Activated gamma-delta T cell treated with Interleukin-2 at 50 U/mL for 16 hours (primary cell): ENCODE measurements around the gene ZNF423.

Experiments
- DNase-seq: peaks from one replicate; pipeline ENCODE4 v3.0.0-alpha.2; 2020

The ZNF423 gene

GRCh38 chr16:49635591-49636581 lies 220.0 kb downstream of the ZNF423 start:
- no peak for DNase-seq

GRCh38 chr16:49635009-49635350 lies 220.9 kb downstream of the ZNF423 start:
- DNase-seq: no peak

DNA sequence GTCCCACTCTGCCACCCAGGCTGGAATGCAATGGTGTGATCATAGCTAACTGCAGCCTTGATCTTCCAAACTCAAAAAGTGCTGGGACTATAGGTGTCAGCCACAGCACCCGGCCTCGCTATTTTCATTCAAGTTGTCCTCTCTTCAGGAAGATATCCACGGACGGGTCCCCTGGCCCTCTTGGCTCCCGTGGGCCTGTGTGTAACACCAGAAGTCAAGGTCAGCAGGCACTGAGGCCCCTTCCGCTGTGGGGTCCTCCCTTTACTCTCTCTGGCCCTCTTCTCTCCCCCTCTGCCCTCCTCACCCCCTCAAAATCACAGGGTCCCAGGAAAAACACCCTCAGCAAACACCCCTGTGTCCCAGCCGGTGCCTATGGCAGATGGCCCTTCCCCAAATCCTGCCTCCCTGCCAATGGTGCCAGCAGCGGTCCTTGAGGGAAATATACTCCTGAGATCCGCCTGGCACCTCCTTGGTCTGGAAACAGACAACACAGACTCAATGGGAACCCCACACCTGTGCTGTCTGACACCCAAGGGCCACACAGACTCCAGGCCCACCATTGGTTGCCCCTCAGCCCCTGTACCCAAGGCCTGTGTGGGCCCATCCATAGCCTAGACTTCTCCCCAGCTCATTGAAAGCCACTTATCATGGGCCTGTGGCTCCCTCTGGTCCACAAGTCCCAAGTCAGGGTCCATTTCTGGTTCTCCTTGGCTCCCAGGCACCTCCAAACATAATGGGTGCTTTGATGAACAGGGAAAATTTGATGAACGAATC lies 221.5 kb downstream of the ZNF423 start:
- no peak for DNase-seq

GRCh38 chr16:49632795-49633184 lies 223.1 kb downstream of the ZNF423 start:
- DNase-seq: no peak

- no peak for DNase-seq
Measured at GRCh38 chr16:49632086-49632794, 223.7 kb downstream of the ZNF423 start.

DNA sequence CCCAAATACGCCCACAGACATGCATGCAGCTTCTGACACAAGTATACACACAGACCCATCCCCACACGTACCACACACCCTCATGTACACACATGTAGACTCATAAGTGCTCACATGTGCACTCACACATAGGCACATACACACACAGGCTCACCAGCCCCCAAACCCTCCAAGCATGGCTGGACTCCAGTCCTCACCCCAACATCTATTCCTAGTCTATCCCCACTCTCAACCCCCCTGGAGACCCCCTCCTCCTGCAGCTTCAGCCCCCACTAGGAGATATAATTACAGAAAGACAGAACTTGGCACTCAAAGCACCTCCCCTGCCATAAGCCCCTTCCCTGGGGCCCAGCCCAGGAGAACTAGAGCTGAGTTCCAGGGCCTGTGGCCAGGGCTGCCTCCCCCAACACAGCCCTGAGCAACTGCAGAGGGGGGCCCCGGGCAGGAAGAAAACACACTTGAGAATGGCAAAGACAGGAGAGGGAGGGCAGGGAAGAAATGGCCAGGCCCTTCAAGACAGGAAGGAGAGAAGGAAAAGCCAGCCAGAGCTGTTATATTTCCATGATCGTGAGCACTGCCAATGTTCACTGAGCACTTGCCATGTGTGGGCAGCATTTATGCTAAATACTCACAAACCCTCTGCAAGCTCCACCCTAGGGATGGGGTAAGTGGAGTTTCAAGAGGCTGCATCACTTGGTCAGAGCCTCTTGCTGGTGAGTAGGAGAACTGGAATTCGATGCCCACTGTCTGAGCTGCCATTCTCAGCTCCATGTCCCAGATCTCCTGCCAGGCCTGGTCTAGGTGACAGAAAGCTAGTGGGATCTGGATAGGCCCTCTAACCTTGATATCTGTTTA lies 224.5 kb downstream of the ZNF423 start:
- DNase-seq: no peak

DNA sequence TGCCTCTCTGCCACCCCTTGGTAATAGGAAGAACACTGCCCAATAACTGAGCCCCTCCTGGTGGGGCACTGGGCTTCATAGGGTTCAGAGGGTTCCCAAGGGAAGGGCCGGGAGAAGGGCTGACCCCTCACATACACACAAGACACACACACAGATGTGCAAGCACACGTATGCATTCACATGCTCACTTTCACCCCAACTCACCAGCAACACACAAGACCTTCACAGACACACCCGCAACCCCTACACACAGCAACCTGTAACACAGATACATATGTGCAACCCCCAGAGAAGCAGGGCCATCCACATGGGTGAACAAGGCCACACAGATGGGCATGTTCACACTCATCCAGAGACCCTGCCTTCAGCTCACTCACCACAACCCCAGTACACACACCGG lies 225.1 kb downstream of the ZNF423 start:
- no peak for DNase-seq

GRCh38 chr16:49629851-49630250 lies 226.1 kb downstream of the ZNF423 start:
- no peak for DNase-seq

GRCh38 chr16:49628148-49628547 lies 227.8 kb downstream of the ZNF423 start:
- DNase-seq: no peak

DNA sequence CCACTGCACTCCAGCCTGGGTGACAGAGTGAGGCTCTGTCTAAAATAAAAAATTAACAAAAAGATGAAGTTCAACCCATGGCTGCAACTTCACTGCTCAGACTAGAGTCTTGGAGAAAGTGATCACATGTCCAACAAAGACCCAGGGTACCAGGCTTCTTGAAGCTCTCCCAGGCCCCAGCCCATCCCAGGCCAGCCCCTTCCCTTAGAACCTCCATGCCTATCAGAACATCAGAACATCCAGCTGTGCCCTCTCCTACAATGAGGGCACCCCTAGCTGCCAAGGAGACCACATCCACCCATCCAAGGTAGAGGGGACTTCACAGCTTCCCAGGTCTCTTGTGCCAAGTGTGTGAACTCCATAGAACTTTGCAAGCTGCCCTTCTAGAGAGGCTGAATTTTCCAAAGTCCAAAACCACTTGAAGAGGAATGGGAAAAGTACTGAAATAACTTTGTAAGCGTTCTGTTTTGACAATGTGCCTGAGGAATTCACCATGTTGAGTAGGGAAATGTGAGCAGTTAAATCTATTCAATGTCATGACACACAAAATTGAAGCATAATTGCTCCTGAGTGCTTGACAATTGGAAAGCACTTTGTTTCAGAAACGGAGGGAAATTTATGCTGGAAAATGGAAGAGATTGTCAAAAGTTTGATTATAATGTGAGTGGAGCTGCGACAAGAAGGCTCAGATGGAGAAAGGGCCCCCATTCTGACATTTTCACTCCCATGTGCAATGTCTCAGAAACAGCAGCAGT lies 230.4 kb downstream of the ZNF423 start:
- DNase-seq: no peak

GRCh38 chr16:49623501-49624266 lies 232.2 kb downstream of the ZNF423 start:
- DNase-seq: no peak

- no peak for DNase-seq
Measured at GRCh38 chr16:49622421-49623402, 233.2 kb downstream of the ZNF423 start.

DNA sequence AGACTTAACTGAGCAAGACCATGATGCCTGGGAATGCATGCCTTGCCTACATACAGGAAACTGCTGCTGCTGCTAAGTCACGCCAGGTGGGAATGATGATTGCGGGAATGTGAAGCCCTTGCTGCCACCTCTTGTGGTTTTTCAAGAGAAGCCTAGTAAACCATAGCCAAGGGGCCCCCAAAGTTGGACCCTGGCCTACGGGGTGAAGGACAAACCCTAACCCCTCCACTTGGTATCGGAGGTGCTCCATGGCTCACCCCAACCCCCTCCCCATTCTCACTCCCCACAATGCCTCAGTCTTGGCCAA lies 233.9 kb downstream of the ZNF423 start:
- DNase-seq: no peak

GRCh38 chr16:49621241-49622083 lies 234.4 kb downstream of the ZNF423 start:
- DNase-seq: no peak

- DNase-seq: no peak
Measured at GRCh38 chr16:49620869-49621240, 235.1 kb downstream of the ZNF423 start.

DNA sequence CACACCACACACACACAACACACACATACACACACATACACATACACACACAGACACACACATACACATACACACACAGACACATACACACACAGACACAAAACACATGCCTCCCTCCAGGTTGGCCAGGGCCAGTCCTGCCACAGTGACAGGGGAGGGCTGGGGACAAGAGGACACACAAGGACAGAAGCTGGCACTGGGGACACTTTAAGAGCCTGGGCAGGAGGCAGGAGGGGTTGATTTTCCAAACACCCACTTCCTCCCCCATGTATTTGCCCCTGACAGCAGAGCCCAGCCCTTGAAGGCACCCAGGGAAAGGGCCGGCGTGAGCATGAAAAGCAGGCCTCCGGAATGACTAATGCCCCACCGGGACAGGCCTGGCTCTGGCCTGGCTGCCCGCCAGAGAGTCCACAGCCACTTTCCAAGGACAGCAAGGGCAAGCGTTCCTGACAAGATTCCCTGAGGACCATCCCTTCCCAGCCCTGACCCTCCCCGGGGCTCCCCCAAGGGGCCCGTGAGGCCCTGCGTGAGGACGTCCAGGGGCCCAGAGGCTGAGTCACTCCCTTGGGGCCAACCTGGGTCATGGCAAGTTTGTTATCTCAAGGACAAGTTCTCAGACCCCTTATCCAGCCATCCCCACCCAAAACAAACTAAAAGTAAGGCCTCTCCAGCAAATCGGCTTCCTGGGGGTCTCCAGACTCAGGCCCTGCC lies 235.6 kb downstream of the ZNF423 start:
- DNase-seq: no peak

DNA sequence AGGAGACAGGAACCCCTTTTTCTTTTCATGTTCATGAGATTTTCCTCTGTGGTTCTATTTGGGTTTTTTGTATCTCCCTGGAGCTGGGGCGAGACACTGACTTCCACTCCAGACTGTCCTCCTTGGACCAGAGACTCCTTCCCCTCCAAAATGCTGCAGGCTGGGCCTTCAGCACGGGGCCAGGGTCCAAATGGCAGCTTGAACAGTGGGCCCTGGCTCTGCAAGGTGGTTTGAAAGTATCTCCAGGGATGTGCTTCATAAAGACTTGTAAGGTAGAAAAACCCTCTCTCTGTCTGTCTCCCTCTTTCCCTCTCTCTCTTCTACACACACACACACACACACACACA lies 236.1 kb downstream of the ZNF423 start:
- DNase-seq: no peak

DNA sequence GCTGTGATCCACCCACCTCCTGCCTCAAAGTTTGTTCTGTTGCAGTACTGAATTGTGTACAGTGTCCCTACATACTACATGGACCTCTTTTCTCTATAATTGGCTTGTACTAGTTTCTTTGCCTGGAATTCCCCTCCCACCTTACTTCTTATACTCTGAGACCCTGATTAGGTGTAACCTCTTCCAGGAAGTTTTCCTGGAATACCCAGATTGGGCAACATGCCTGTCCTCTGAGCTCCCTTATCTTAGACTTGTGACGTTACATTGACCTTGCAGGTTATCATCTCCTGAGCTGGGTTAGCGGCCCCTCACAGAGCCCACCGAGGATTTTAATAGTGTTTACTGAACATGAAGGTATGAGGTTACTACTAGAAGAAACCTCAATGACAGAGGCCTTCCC lies 237.0 kb downstream of the ZNF423 start:
- no peak for DNase-seq
